ENCODE data around the gene PARD3B. TPM values are rescaled to one million over a fixed set of nuclear protein-coding genes. Genes with fewer than 3 reads are reported as not detected.

The PARD3B gene, protein sequence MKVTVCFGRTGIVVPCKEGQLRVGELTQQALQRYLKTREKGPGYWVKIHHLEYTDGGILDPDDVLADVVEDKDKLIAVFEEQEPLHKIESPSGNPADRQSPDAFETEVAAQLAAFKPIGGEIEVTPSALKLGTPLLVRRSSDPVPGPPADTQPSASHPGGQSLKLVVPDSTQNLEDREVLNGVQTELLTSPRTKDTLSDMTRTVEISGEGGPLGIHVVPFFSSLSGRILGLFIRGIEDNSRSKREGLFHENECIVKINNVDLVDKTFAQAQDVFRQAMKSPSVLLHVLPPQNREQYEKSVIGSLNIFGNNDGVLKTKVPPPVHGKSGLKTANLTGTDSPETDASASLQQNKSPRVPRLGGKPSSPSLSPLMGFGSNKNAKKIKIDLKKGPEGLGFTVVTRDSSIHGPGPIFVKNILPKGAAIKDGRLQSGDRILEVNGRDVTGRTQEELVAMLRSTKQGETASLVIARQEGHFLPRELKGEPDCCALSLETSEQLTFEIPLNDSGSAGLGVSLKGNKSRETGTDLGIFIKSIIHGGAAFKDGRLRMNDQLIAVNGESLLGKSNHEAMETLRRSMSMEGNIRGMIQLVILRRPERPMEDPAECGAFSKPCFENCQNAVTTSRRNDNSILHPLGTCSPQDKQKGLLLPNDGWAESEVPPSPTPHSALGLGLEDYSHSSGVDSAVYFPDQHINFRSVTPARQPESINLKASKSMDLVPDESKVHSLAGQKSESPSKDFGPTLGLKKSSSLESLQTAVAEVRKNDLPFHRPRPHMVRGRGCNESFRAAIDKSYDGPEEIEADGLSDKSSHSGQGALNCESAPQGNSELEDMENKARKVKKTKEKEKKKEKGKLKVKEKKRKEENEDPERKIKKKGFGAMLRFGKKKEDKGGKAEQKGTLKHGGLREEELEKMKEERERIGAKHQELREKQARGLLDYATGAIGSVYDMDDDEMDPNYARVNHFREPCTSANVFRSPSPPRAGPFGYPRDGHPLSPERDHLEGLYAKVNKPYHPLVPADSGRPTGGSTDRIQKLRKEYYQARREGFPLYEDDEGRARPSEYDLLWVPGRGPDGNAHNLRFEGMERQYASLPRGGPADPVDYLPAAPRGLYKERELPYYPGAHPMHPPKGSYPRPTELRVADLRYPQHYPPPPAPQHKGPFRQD (N-terminal part only)
- 10.3 TPM for polyA plus RNA-seq (ENCODE audit: insufficient read length)

DNA sequence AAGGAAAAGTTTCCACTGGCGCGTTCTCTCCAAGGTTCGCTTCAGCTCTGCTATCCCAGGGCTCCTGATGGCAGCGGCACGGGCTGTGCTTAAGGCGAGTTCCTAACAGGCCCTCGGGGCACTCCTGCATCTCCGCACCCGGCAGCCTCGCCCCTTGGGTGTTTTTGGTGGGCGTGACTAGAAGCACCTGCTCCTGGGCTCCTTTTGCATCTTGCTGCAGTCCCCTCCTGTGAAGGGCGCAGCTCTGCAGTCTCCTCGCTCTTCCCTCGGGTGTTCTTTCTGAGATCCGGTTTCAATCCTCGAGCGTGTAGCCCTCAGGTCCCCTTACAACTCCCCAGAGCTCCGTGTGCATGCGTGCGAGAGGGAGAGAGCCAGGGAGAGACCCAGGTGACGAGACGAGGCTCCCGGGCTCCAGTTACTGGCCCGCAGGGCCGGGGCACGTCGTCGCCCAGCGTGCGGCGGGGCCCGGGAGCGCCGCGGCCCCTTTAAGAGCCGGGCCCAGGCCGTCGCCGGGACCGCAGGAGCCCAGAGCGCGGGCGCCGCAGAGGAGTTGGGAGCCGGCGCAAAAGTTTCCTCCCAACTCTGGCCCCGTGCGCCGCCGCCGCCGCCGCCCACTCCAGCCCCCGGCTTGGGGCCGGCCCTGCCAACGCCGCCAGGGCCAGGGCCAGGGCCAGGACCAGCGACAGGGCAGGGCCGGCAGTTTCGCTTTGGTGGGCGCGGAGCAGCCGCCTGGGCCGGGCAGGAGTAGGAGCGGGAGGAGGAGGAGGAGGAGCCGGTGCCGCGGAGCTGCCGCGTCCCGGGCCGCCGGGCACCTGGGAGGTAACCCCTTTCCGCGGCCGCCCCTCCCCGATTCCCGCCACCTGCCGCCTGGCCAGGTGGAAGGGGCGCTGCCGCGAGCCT lies at the start of gene PARD3B:
Gene PARD3B (plus strand): TSS at position 515 of the 900 bp plus-strand sequence. CDS start 525 bp downstream, outside the sequence.
- DNase-seq = peak; percentile 74

DNA sequence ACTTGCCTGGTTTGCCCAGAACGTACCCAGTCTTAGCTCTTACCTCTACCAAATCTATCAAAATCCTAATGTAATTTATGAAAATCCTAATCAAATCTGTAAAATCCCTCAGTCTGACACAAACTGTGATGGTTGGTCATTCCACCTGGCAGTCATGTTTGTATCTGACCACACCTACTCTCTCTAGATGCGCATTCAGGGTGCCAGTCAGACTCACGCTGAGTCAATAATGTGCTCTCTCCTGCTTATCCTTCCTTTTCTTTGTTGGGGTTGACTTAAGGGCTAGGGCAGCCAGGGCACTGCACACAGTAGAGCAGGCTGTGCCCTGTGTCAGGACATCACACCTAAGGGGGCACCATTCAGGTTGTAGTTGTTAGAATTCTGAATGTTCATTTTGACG lies 48.5 kb upstream of the PARD3B start:
- no peak for DNase-seq

GRCh38 chr2:204497855-204498254 lies 47.4 kb upstream of the PARD3B start:
- no peak for DNase-seq

DNA sequence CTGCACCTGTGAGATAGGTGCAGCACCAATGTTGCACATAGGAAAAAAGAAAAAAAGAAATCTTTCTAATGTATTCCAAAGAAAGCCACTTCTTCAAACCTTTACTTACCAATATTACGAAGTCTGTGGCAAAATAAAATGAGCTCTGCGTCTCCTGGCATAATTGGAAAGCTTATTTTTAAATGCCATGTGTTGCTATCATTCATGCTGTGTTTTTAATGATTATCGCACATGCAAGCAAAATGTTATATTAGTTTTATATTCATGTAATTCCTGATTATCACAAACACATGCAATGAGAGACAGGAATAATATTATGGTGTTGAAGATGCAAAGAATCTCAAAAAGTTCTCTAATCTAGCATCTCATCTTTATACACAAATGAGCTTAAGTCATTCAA lies 47.0 kb upstream of the PARD3B start:
- no peak for DNase-seq

DNA sequence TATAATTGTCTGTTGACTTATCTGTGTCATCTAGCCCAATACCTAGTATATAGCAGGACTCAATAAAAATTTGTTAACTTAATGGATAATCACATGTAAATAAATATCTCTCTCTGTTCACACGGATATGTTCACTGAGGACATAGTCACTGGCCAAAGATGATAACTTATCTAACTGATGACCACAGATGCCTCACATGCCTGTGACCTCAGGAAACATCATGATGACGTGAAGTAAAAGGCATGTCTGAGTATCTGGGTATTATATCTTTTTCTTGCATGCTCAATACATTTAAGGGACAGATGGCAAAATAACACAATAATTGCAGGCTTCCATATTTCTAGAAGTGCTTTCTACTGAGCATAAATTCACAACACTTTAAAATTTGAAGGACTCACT lies 41.4 kb upstream of the PARD3B start:
- DNase-seq = no peak

DNA sequence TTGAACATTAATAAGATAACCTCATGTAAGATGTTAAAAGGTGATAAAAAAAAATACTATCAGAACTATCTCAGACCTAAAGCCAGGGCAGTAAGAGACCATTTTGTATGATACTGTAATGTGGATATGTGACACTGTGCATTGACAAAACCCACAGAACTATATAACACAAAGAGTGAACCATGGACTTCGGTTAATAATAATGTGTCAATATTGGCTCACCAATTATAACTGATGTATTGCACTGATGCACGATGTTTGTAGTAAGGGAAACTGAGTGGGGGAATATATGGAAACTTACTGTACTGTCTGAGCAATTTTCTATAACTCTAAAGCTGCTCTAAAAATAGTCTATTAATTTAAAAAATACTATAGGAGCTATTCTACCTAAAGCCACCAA lies 40.7 kb upstream of the PARD3B start:
- no peak for DNase-seq

DNA sequence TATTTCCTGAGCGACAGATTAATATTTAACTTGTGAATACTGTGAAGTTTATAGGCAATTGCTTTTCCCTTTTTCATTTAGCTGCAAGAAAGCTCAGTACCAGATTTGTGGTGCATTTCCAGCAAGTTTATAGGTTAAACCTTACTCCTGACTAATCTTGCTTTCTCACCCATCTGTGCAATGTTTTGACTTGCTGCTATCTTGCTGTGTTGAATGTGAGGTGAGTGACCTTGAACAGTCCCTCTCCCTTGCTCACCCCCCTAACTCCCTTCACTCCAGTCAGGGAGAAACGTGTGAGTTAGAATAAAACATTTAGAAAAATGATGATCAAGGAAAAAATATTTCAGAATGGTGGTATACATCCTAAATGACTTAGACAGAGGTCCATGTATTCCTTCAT lies 39.8 kb upstream of the PARD3B start:
- DNase-seq = no peak

GRCh38 chr2:204505946-204506345 lies 39.3 kb upstream of the PARD3B start:
- no peak for DNase-seq

- no peak for DNase-seq
These were observed 37.6 kb upstream of the PARD3B start for GRCh38 chr2:204507636-204508035.

DNA sequence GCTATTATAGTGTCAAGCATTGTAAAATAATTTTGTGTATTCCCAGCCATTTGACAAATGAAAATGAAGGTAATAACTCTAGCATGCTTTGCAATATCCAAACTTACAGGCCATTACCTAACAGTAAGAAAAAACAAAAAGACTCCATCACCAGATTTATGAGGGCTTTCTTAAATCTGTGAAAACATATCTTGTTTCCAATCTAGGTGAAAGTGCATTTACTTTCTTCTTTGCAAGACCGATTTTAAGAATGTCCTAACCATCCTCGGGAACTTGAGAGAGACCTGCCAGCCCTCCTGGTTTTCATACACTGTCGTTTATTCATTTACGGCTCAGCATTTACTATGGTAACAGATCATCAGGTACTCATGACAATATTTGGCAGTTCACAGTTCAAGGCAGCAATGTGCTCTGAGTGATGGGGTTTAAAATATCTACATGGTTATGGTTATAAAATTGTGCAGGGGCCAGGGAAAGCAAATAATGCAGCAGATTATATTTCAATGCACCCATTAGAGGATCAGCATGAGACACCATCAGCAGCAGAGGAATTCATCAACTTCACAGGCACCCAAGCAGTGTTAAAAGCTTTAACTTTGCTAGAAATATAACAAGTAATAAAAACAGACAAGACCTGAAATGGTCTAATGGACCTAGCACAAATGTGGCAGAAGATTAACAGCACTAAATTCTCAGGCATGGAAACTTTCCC lies 34.4 kb upstream of the PARD3B start:
- no peak for DNase-seq

- DNase-seq = no peak
These were observed 30.8 kb upstream of the PARD3B start for GRCh38 chr2:204514439-204514838.

DNA sequence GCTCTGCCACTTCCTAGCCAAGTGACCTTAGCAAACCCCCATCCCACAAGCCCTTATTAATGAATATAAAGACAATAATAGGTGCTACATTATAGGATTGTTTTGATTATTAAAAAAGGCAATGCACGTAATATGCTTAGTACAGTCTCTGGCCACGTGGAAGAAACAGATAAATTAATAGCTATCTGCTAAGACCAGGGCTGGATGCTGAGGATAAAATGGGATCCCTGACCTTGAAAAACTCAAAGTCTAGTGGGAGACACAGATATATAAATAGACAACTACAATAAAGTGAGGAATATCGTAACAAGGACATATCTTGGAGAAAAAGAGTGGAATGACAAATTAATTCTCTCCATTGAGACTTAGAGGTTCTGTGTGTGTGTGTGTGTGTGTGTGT lies 29.9 kb upstream of the PARD3B start:
- DNase-seq = no peak

- no peak for DNase-seq
These were observed 28.1 kb upstream of the PARD3B start for GRCh38 chr2:204517154-204517553.

- no peak for DNase-seq
These were observed 15.3 kb upstream of the PARD3B start for GRCh38 chr2:204529795-204530463.

GRCh38 chr2:204530464-204530805 lies 14.8 kb upstream of the PARD3B start:
- DNase-seq = no peak

GRCh38 chr2:204533629-204534370 lies 11.5 kb upstream of the PARD3B start:
- DNase-seq = no peak

- no peak for DNase-seq
These were observed 9.9 kb upstream of the PARD3B start for GRCh38 chr2:204535356-204535755.

DNA sequence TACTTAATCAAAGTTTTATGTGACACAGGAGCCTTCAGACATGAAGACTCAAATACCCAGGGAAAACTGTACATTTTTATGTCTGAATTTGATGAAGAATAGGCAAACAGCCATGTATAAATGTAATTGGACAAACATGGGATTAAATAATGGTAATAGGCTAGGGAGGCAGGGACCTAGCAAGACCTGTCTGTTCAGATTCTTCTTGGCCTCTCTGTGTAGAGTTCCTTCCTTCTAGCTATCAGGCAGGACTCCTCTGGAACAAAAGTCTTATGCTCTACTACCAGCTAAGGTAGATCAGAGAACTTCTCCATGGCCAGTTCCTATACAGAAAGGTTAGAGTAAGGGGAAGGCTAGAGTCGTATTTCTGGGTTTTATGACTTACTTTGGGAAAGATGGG lies 9.5 kb upstream of the PARD3B start:
- DNase-seq = no peak

DNA sequence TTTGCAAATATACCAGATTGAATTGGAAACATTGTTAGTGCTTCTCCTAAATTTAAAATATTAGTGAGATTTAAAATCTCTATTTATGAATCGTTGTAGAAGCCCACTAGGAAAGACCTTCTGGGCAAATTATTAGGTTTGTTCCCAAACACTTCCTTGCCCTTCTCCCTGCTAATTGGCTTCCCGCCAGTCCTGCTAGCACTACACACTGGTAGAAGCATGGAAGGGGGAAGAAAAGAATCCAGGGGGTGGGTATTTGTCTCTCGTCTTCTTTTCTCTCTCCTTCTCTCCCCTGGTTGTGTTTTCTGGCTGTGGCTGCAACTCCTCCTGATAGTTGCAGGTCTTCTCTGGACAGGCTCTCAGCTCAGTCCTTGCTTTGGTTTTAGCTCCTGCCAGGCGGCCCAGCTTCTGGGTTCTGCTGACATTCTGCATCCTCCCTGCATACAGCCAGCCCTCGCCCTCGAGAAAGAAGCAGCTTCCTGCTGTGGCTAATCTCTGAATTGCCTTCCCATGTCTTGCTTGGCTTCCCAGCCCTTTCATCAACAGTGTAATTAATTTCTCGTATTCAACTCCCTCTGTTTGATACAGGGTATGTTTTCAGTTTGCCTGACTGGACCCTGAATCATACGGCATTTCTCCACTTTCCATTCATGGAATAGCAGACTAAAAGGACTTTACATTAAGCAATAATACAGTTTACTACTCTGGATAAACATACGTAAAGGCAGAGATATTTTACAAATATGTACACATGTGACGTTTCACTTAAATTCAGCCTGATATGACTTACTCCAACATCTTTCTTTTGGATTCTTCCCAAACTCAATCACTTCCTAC lies 6.9 kb upstream of the PARD3B start:
- DNase-seq = no peak
